ENCODE results near the gene MOSMO. TPM values are rescaled to one million over a fixed set of nuclear protein-coding genes. Genes with fewer than 3 reads are reported as not detected.

Gene MOSMO
- total RNA-seq, 1 experiment from 2014 or later, result 27.6 TPM

- H3K36me3 ChIP-seq (ENCODE audit: control insufficient read depth in 1 of 2, insufficient read depth in 2 of 2, low read length in 2 of 2), result no peaks in the 10 kb centered on the region
- BruUV-seq (replicated peaks), result no TSS peak
- H3K9ac ChIP-seq (ENCODE audit: low read length), result no peak overlapping the region
- no peak for DNase-seq (ENCODE audit: low read depth, low spot score)
- H3K27ac ChIP-seq (ENCODE audit: low read depth, low read length), result no peak overlapping the region
- no peaks in the 10 kb centered on the region for H3K9me3 ChIP-seq (ENCODE audit: control insufficient read depth in 1 of 2, insufficient read depth in 1 of 2, low read depth in 1 of 2, low read length in 2 of 2)
- no peaks in the 10 kb centered on the region for H3K9me2 ChIP-seq (ENCODE audit: insufficient read depth)
- no peak overlapping the region for H3K4me3 ChIP-seq (replicated peaks in 1 of 2; ENCODE audit: low read depth in 1 of 2, low read length in 2 of 2)
- H3K27me3 ChIP-seq (ENCODE audit: insufficient read depth, low read length), result no peaks in the 10 kb centered on the region
- 0 out of 4 replicates have a peak, but pooled peaks cover 0 to 5% of the 10 kb centered on the region in 2 experiments for H3K4me1 ChIP-seq (ENCODE audit: control insufficient read depth in 1 of 2, insufficient read depth in 2 of 2, low read length in 2 of 2)
- no peak overlapping the region for H2AFZ ChIP-seq (ENCODE audit: low read depth, low read length, poor library complexity, severe bottlenecking)
- TF ChIP-seq ZNF274 (IDR thresholded peaks at IDR 0.05; ENCODE audit: low read depth, low read length) (no peak), CBX3 (IDR thresholded peaks at IDR 0.05; ENCODE audit: low read depth) (no peak), SP1 (IDR thresholded peaks at IDR 0.05; ENCODE audit: low read depth) (no peak), EGR1 (IDR thresholded peaks at IDR 0.05; ENCODE audit: low read depth) (no peak), TCF7L2 (IDR thresholded peaks at IDR 0.05; ENCODE audit: borderline replicate concordance, extremely low read depth, insufficient read depth, insufficient read length) (no peak), YY1 (IDR thresholded peaks at IDR 0.05; ENCODE audit: extremely low read depth, insufficient replicate concordance, low read depth, low read length) (no peak)
- TF ChIP-seq, protein P1, sequence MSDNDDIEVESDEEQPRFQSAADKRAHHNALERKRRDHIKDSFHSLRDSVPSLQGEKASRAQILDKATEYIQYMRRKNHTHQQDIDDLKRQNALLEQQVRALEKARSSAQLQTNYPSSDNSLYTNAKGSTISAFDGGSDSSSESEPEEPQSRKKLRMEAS (IDR thresholded peaks at IDR 0.05), result no peak
- ChIA-PET CTCF (no interaction called here), RAD21 (ENCODE audit: low non-redundant PET in 1 of 2, low total read pairs in 2 of 2, uncharacterized antibody in 2 of 2, unreplicated experiment in 2 of 2) (interaction anchor here in 1 of 2 experiments (0.9 kb wide), 1 partner anchor 184 kb away, joined by 5 read pairs; no protein-coding TSS in a partner anchor), POLR2A (no interaction called here)
- intact Hi-C loops (cut with micrococcal nuclease), result no loop called here
- no peak overlapping the region for H3K4me2 ChIP-seq (ENCODE audit: low read length)
- no peaks in the 10 kb centered on the region for H3K79me2 ChIP-seq (ENCODE audit: insufficient read depth, low read length)
- ATAC-seq, result no peak
- no peaks in the 10 kb centered on the region for H4K20me1 ChIP-seq (ENCODE audit: insufficient read depth)
Observed at GRCh38 chr16:22116095-22116700, 108.3 kb downstream of the MOSMO start.

GRCh38 chr16:22117609-22118008, 109.7 kb downstream of the MOSMO start:
- no TSS peak for BruUV-seq (replicated peaks)
- Histone ChIP-seq H3K4me2 (ENCODE audit: low read length) (no peak overlapping the region), H3K27me3 (ENCODE audit: insufficient read depth, low read length) (no peaks in the 10 kb centered on the region), H3K4me1 (ENCODE audit: control insufficient read depth in 1 of 2, insufficient read depth in 2 of 2, low read length in 2 of 2) (0 out of 4 replicates have a peak, but pooled peaks cover 0 to 5% of the 10 kb centered on the region in 2 experiments), H3K9ac (ENCODE audit: low read length) (no peak overlapping the region), H3K27ac (ENCODE audit: low read depth, low read length) (no peak overlapping the region), H3K9me3 (ENCODE audit: control insufficient read depth in 1 of 2, insufficient read depth in 1 of 2, low read depth in 1 of 2, low read length in 2 of 2) (no peaks in the 10 kb centered on the region), H2AFZ (ENCODE audit: low read depth, low read length, poor library complexity, severe bottlenecking) (no peak overlapping the region), H3K4me3 (replicated peaks in 1 of 2; ENCODE audit: low read depth in 1 of 2, low read length in 2 of 2) (no peak overlapping the region), H3K36me3 (ENCODE audit: control insufficient read depth in 1 of 2, insufficient read depth in 2 of 2, low read length in 2 of 2) (no peaks in the 10 kb centered on the region), H3K79me2 (ENCODE audit: insufficient read depth, low read length) (no peaks in the 10 kb centered on the region), H3K9me2 (ENCODE audit: insufficient read depth) (no peaks in the 10 kb centered on the region), H4K20me1 (ENCODE audit: insufficient read depth) (no peaks in the 10 kb centered on the region)
- TF ChIP-seq ZNF274 (IDR thresholded peaks at IDR 0.05; ENCODE audit: low read depth, low read length) (no peak), EZH2 (IDR thresholded peaks at IDR 0.05) (no peak), ATF3 (IDR thresholded peaks at IDR 0.05) (no peak), TCF7L2 (IDR thresholded peaks at IDR 0.05; ENCODE audit: borderline replicate concordance, extremely low read depth, insufficient read depth, insufficient read length) (no peak), SIN3A (IDR thresholded peaks at IDR 0.05; ENCODE audit: low read depth) (no peak), RAD21 (IDR thresholded peaks at IDR 0.05; ENCODE audit: low read depth) (no peak), ZBTB33 (IDR thresholded peaks at IDR 0.05; ENCODE audit: extremely low read depth, insufficient replicate concordance, low read length) (no peak), SP1 (IDR thresholded peaks at IDR 0.05; ENCODE audit: low read depth) (no peak), POLR2A (IDR thresholded peaks at IDR 0.05; ENCODE audit: borderline replicate concordance, extremely low read depth, insufficient read depth, insufficient read length) (no peak), FOSL1 (IDR thresholded peaks at IDR 0.05; ENCODE audit: low read depth) (no peak), JUND (IDR thresholded peaks at IDR 0.05) (no peak), EGR1 (IDR thresholded peaks at IDR 0.05; ENCODE audit: low read depth) (no peak), SRF (IDR thresholded peaks at IDR 0.05; ENCODE audit: low read depth) (no peak), ZFX (IDR thresholded peaks at IDR 0.05) (no peak), YY1 (IDR thresholded peaks at IDR 0.05; ENCODE audit: extremely low read depth, insufficient replicate concordance, low read depth, low read length) (no peak)
- ChIA-PET RAD21 (ENCODE audit: low non-redundant PET in 1 of 2, low total read pairs in 2 of 2, uncharacterized antibody in 2 of 2, unreplicated experiment in 2 of 2) (no interaction called here), CTCF (no interaction called here), POLR2A (no interaction called here)
- DNase-seq (ENCODE audit: low read depth, low spot score) (no peak), ATAC-seq (peak; percentile 46; the same call in 1 of the 2 replicates)
- intact Hi-C loops (cut with micrococcal nuclease), result no loop called here
